ENCODE results near the gene SRA1.

Gene SRA1

DNA sequence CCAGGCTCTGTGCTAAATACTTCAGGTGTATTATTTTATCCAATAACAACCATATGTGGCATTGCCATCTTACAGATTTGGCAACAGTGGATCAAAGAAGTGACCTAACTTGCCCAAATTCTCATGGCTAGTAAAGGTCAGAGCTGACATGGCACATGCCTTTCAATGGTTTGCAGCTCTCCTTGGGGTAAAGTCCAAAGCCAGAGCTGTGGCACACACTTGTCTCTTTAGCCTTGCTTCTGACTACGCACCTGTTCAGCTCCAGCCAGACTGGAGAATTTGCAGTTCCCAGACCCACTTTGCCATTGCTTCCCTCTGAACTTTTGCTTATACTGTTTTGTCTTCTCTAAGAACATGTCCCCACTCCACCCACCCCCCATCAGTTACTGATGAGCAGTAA is 13.2 kb upstream of the SRA1 start:
- no peak for DNase-seq (ENCODE audit: low spot score)

GRCh38 chr5:140570058-140570457 is 12.8 kb upstream of the SRA1 start:
- DNase-seq (ENCODE audit: low spot score), result no peak

DNA sequence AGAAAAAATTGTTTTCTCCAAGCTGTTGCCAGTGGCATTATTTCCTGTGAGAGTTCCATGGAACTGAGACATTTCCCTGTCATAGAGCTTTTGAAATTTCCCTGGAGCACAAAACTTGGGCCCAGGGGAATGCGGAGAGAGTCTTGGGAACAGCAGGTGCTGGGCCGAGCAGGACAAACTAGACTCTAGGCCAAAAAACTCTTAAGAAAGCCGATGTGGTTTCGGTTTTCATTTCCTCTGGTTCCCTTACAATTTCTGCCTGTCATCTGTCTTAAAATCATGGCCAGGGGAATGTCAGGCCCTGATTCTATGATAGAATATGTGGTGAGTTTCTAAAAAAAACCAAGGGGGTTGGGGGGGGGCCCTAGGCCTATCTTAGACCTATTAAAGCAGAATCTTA is 11.9 kb upstream of the SRA1 start:
- DNase-seq (ENCODE audit: low spot score), result no peak

DNA sequence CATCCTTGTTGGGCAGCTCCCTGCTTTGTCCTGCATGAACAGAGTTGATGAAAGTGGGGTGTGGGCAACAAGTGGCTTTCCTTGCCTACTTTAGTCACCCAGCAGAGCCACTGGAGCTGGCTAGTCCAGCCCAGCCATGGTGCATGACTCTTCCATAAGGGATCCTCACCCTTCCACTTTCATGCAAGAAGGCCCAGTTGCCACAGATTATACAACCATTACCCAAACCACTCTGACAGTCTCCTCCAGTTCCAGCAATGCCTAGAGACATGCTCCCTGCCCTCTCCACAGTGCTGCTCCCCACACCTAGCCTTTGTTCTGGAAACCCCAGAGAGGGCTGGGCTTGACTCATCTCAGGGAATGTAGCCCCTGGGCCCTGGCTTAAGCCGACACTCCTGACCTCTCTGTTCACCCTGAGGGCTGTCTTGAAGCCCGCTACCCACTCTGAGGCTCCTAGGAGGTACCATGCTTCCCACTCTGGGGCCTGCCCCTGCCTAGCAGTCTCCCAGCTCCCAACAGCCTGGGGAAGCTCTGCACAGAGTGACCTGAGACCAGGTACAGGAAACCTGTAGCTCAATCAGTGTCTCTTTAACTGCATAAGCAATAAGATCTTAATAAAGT is 11.3 kb upstream of the SRA1 start:
- DNase-seq (ENCODE audit: low spot score), result no peak

DNA sequence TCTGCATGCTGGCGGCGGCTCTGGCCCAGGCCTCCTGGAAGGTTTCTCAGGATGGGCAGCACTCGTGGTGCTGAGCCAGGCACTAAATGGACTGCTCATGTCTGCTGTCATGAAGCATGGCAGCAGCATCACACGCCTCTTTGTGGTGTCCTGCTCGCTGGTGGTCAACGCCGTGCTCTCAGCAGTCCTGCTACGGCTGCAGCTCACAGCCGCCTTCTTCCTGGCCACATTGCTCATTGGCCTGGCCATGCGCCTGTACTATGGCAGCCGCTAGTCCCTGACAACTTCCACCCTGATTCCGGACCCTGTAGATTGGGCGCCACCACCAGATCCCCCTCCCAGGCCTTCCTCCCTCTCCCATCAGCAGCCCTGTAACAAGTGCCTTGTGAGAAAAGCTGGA is 10.6 kb upstream of the SRA1 start:
- DNase-seq (ENCODE audit: low spot score), result no peak

DNA sequence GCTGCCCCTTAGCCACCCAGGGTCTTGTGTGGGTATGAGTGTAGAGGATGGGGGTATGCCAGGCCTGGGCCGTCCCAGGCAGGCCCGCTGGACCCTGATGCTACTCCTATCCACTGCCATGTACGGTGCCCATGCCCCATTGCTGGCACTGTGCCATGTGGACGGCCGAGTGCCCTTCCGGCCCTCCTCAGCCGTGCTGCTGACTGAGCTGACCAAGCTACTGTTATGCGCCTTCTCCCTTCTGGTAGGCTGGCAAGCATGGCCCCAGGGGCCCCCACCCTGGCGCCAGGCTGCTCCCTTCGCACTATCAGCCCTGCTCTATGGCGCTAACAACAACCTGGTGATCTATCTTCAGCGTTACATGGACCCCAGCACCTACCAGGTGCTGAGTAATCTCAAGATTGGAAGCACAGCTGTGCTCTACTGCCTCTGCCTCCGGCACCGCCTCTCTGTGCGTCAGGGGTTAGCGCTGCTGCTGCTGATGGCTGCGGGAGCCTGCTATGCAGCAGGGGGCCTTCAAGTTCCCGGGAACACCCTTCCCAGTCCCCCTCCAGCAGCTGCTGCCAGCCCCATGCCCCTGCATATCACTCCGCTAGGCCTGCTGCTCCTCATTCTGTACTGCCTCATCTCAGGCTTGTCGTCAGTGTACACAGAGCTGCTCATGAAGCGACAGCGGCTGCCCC is 10.0 kb upstream of the SRA1 start:
- DNase-seq (ENCODE audit: low spot score), result no peak

- DNase-seq (ENCODE audit: low spot score), result no peak
Measured at GRCh38 chr5:140566665-140567064, 9.4 kb upstream of the SRA1 start.

DNA sequence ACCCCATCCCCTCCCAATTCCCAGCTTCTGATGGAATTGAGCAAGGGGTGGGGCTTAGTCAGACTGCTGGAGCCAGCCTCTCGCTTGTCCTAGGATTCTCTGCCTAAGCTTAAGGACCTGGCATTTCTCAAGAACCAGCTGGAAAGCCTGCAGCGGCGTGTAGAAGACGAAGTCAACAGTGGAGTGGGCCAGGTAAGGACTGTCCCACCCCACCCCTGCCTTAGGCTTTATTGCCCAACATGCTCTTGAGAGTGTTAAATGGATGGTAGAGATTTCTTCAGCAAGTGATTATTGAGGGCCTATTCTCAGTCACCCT is 8.5 kb upstream of the SRA1 start:
- DNase-seq (ENCODE audit: low spot score), result no peak

DNA sequence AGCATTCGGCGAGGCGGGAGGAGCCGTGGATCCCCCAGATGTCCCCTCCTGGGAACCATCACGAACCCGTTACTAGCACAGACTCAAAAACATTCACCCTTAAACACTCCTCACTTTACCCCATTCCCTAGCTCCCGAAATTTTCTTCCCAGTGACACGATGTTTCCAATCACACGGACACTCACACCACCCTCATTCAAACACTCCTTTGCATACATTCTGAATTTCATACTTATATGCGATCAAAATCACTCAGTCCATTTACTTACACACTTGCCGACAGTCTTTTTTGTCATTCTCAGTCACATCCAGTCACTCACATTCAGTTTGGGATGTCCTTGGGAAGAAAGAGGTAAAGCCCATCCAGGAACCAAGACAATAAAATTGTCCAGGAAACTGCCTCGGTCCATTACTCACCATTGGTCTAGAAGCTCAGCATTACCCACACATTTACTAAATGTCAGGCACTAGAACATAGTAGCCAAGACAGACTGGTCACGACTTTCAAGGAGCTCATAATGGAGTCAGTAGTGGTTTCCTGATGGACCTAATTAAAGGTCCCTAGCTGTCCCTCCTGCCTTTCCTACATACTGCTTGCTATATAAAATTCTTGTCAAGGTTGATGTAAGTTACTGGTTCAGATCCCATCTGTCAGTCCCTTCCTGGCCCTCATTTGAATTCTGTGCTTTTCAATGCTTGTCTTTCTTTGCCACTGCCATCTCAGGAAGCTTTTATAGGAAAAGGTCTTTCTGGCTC is 7.9 kb upstream of the SRA1 start:
- no peak for DNase-seq (ENCODE audit: low spot score)

- peak; percentile 93 for DNase-seq (ENCODE audit: low spot score)
Measured at GRCh38 chr5:140564196-140565023, 7.1 kb upstream of the SRA1 start, which contains the start of the genes APBB3 and SLC35A4. Gene APBB3 (minus strand): TSS chr5:140564598. CDS start chr5:140564245, 353 bp downstream. Gene SLC35A4 (plus strand): TSS chr5:140564828. CDS start chr5:140567170, 2,342 bp downstream.

GRCh38 chr5:140563596-140563995 is 6.3 kb upstream of the SRA1 start:
- DNase-seq (ENCODE audit: low spot score), result no peak

- no peak for DNase-seq (ENCODE audit: low spot score)
Measured at GRCh38 chr5:140561753-140562523, 4.7 kb upstream of the SRA1 start.

DNA sequence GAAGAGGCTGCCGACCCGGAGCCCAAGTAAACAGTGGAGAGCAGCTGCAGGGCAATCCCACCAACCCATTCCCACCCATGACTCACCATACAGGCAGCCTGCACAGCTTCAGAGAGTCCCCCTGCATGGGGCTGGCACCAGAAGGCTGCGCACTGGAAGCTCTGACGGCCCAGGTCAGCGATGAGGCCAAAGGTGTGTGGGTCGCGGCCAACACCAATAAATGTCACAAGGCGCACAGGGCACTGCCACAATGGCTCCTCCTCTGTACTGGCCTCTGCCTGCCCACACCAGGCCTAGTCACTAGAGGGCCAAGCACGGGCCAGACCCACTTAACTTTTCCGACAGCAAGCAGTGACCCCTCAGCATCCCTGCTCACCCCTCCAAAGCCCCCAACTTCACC is 3.0 kb upstream of the SRA1 start:
- no peak for DNase-seq (ENCODE audit: low spot score)

DNA sequence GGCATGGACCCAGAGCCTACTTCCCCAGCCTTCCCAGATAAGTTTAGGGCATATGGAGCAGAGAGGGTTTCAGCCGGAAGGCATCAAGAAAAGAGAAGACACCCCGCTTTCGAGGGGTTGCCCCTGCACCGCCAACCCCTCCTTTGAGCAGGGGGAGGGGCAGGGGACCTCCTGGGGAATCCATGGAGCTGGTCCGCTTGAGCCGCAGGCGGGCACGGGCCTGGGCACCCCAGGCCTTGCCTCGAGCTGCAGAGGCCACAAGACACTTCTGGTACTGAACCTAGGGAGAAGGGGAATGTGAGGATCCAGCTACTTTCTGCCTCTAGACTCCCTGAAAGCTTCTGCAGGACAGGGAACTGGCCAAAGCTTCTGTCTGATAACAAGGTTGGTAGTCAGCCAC is 1.3 kb upstream of the SRA1 start:
- DNase-seq (ENCODE audit: low spot score), result no peak

- no peak for DNase-seq (ENCODE audit: low spot score)
Measured at GRCh38 chr5:140557965-140558364, 692 bp upstream of the SRA1 start.

- no peak for DNase-seq (ENCODE audit: low spot score)
Measured at GRCh38 chr5:140556438-140556837, 835 bp downstream of the SRA1 start.

DNA sequence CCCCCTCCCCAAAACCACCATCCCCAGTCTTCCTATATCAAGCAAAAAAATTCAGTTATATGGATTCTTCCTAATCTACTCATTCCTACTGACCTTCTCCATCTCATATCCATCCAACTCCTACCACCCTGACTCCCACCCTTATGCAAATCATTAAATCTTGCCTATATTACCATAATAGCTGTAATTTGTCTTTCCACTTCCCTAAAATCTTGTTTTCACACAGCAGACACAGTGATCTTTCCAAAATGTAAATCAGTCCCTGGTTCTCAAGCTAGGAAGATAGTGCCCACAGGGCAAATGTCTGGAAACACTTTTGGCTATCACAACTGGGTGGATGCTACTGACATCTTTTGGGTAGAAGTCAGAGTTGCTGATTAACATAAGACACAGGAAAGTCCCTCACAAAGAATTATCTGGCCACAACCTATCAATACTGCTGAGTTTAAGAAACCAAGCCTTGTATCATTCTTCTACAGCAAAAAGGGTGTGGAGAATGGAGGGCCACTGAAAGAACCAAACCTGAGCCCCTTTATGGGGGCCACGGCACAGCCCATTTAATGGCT is 1.4 kb downstream of the SRA1 start:
- DNase-seq (ENCODE audit: low spot score), result no peak

DNA sequence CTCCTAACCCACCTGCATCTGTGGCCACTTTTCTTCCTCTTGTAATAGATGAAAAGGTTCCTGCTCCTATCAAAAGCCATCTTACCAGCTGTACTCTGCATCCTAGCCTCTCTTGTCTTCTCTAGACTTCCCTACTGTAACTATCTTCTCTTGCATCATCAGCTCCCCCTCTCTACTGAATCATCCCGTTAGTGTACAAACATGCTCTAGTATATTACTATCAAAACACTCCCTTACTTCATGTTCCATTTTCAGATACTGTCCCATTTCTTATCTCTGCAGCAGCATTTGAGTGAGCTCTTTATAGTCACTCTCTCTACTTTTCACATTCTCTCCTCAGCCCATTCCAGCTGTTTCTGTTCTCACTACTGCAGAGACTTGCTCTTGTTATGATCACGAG is 2.8 kb downstream of the SRA1 start:
- no peak for DNase-seq (ENCODE audit: low spot score)

GRCh38 chr5:140553657-140554056 is 3.6 kb downstream of the SRA1 start:
- no peak for DNase-seq (ENCODE audit: low spot score)

GRCh38 chr5:140551872-140552271 is 5.4 kb downstream of the SRA1 start:
- no peak for DNase-seq (ENCODE audit: low spot score)
